GM04503 (cell line): ENCODE results near the gene DSC2.
"Not testable (repeated sequence)": the region's sequence is repeated elsewhere in the genome, so short reads cannot be mapped to it uniquely, and the experiment has no call there.

Experiments
- DNase-seq: peaks from one replicate; pipeline ENCODE4 v3.0.0-alpha.2; 2012; ENCODE audit warnings: low read depth

Gene DSC2

DNA sequence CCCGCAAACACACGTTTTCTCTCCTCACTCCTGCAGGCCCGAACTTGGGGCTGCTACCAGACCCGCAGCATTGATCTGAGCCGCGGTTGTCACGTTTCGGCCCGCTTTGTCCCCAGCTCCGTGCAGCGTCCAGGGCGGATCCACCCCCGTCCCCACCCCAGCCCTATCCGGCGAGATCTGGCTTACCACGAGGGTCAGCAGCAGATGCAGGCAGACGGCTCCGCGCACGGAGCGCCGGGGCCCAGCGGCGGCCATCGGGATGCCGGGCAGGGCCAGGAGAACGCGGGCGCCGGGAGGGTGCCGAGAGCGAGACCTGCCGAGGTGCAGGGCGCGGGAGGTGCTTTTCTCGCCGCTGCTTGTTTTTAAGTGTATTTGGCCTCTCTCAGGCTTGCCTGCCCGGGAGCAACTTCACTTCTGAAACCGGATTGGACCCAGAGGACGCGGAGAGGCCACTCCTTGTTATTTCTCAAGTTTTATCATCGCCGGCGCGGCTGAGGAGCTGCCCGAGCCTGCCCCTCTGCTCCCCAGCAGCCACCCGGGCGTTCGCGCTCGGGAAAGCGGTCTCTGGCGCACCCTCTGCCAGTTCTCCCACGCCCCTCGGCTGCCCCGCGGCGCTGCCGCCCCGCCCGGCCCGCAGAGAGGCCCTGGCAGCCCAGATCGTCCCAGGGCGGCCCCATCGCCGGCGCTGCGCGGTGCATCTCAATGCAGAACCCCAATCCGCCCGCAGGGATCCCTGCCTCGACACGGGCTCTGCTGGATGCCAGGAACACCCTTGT is 59.6 kb downstream of the DSC2 start, which contains the start of gene DSC3:
DSC3 (minus strand) TSS at position 337 of the 776 bp plus-strand sequence; CDS start at position 255, 82 bp downstream.
- DNase-seq, result no peak

- no peak for DNase-seq
These were observed 60.2 kb downstream of the DSC2 start for GRCh38 chr18:31042084-31042405.

DNA sequence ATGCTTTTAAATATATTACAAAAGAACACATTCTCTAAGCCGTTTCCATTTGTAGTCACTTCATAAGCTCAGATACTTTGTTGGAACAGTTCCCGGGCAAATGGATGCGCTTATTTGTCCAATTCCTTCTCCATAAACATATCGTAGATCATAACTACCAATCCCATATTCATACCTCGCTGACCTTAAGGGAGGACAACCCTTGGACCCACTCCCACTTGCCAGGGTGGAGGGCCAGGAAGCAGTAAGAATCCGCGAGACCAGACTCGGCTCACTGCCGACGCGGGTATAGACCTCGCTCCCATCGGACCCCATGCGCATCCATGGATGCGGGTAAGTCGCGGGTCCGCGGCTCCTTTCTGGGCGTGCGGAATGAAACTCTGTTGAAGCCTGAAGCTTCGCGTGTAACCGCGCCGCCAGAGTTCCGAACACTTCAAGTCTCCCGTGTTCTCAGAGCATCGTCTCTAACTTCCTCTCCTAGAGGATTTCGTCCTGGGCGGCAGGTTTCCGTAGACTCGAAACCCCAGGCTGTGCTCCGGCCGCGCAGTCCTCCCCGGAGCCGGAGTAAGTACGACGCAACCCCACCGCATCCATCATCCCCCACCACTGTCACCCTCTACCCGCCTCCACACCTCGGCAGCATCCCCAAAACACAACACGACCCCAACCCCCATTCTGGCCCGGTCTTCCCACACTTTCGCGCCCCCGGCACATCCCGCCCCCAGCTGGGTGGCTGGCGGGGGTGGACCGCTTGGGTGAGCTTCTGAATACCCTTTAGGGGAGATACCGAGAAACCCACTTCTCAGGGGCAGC is 60.7 kb downstream of the DSC2 start:
- DNase-seq, result no peak

DNA sequence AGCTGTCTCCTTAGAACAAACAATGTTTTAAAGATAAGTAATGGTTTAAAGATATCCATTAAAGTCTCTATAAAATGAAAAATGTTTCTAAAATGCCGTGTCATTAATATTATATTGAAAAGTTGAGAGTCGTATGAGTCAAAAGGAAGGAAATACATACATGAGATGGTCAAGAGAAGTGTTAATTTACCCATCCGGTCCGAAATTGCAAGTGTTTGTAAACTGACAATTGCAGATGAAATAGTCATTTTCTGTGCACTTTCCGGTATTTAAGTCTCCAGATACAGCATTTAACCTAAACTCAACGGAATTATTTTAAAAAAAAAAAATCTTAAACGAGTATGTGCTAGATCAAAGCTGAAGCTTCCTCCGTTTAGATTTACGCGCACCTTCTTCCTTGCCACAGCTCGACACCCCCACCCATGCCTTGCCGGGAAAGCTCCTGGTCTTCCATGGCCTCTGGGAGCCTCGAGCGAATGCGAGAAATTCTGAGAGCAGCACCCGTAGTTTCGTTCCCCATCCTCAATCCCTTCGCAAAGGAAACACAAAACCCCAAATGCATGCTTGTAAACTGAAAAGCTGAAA is 61.4 kb downstream of the DSC2 start:
- DNase-seq, result no peak

GRCh38 chr18:31039426-31039825 is 62.8 kb downstream of the DSC2 start:
- DNase-seq, result no peak

GRCh38 chr18:31037686-31038085 is 64.5 kb downstream of the DSC2 start:
- not testable (repeated sequence) for DNase-seq

GRCh38 chr18:31034541-31034940 is 67.7 kb downstream of the DSC2 start:
- no peak for DNase-seq

- DNase-seq, result no peak
These were observed 71.5 kb downstream of the DSC2 start for GRCh38 chr18:31030574-31031278.

- DNase-seq, result no peak
These were observed 86.3 kb downstream of the DSC2 start for GRCh38 chr18:31015715-31016434.

- not testable (repeated sequence) for DNase-seq
These were observed 90.8 kb downstream of the DSC2 start for GRCh38 chr18:31011455-31011854.

DNA sequence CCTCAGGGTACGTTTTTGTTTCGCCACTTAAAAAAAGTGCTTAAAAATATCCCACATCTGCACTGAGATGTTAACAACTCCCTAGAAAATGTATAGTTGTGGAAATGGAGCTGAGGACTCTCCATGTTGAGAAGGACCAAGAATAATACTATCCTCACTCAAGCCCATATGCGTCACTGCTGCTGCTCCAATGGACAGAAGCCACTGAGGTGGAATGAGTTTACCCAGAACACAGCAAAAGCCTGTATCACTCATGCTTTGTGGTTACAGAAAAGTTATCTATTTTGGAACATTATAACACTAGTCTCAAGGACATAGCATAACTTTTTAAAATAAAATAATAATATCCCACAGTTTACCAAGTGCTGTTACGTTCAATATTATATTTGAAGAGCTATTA is 91.6 kb downstream of the DSC2 start:
- DNase-seq, result no peak
